Loucy (cell line): ENCODE measurements around the gene LRRC26.

Experiments
- H2AFZ ChIP-seq: fragments of 200-600 bp; sonication (generic); 2 replicates; pipeline ENCODE4 v1.6.0; 2016; ENCODE audit warnings: antibody characterized with exemption, mild to moderate bottlenecking, low read length, moderate library complexity
- H3F3A ChIP-seq: fragments of 200-600 bp; 2 replicates; pipeline ENCODE4 v1.6.0; 2016; ENCODE audit warnings: antibody characterized with exemption, low read depth, mild to moderate bottlenecking
- H3K27me3 ChIP-seq: fragments of 200-600 bp; sonication (generic); 2 replicates; pipeline ENCODE4 v1.6.1; 2014; ENCODE audit warnings: low read length, mild to moderate bottlenecking; ENCODE audit not compliant: insufficient read depth, poor library complexity, severe bottlenecking
- H3K36me3 ChIP-seq: fragments of 200-600 bp; sonication (generic); 2 replicates; pipeline ENCODE4 v1.6.1; 2016; ENCODE audit warnings: low read length; ENCODE audit not compliant: insufficient read depth
- H3K4me1 ChIP-seq: fragments of 200-600 bp; sonication (generic); 2 replicates; pipeline ENCODE4 v1.5.1; 2014; ENCODE audit warnings: low read length, mild to moderate bottlenecking; ENCODE audit not compliant: insufficient read depth, poor library complexity, severe bottlenecking
- H3K4me2 ChIP-seq: fragments of 200-600 bp; sonication (generic); 2 replicates; pipeline ENCODE4 v1.6.0; 2014; ENCODE audit warnings: antibody characterized with exemption, low read length, low read depth, mild to moderate bottlenecking; ENCODE audit not compliant: poor library complexity, severe bottlenecking
- H3K4me3 ChIP-seq: fragments of 200-600 bp; sonication (generic); 2 replicates; pipeline ENCODE4 v1.5.1; 2014; ENCODE audit warnings: low read length, mild to moderate bottlenecking, mixed read lengths; ENCODE audit not compliant: poor library complexity, severe bottlenecking
- H3K79me2 ChIP-seq: fragments of 200-600 bp; sonication (generic); 2 replicates; pipeline ENCODE4 v1.6.1; 2014; ENCODE audit warnings: low read length; ENCODE audit not compliant: insufficient read depth
- H3K9ac ChIP-seq: fragments of 200-600 bp; sonication (generic); 2 replicates; pipeline ENCODE4 v1.6.0; 2014; ENCODE audit warnings: mild to moderate bottlenecking, low read depth, low read length, moderate library complexity; ENCODE audit not compliant: poor library complexity, severe bottlenecking
- H3K9me2 ChIP-seq: fragments of 200-600 bp; sonication (generic); replicated peaks from 2 replicates; pipeline ENCODE4 v1.6.1; 2016; ENCODE audit warnings: low read depth, low read length, mixed read lengths
- H3K9me3 ChIP-seq: fragments of 200-600 bp; sonication (generic); 2 replicates; pipeline ENCODE4 v1.6.1; 2014; ENCODE audit warnings: mild to moderate bottlenecking, antibody characterized with exemption, low read length, low read depth; ENCODE audit not compliant: insufficient read depth
- H4K20me1 ChIP-seq: fragments of 200-600 bp; sonication (generic); 2 replicates; pipeline ENCODE4 v1.6.0; 2014; ENCODE audit warnings: antibody characterized with exemption, low read length, mild to moderate bottlenecking; ENCODE audit not compliant: insufficient read depth, poor library complexity, severe bottlenecking
- EZH2phosphoT487 ChIP-seq: fragments of 200-600 bp; IDR thresholded peaks from 2 replicates; pipeline ENCODE4 v1.6.1; 2018; ENCODE audit warnings: antibody characterized with exemption, mild to moderate bottlenecking, moderate library complexity, borderline replicate concordance
- TF ChIP-seq, protein P1 (sequence below): fragments of 200-600 bp; sonication (generic); conservative IDR thresholded peaks from 2 replicates; pipeline ENCODE4 v1.5.1; 2014; ENCODE audit warnings: mild to moderate bottlenecking, antibody characterized with exemption, low read length

The LRRC26 gene

DNA sequence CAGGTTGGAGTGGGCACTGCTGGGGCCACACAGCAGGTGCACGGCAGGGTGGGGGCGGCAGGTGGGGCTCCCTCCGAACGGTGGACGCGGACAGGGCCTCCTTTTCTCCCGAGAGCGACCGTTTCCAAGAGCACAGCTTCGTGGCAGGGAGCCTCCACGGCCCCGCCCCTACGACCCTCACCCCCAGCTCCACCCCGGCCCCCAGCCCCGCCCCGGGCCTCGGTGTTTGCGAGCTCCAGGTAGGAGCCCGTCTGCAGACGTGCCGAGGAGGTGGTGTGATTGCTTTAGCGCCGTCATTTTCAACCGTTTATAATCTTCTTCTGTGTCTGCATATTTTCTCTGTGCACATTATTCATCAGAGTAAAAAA, 22.1 kb downstream of the LRRC26 start:
- no peaks in the 10 kb centered on the region for H3K4me1 ChIP-seq
- H3K4me3 ChIP-seq, result no peak overlapping the region
- H3K79me2 ChIP-seq, result no peaks in the 10 kb centered on the region
- H3K9ac ChIP-seq, result no peak overlapping the region
- TF ChIP-seq, protein P1, sequence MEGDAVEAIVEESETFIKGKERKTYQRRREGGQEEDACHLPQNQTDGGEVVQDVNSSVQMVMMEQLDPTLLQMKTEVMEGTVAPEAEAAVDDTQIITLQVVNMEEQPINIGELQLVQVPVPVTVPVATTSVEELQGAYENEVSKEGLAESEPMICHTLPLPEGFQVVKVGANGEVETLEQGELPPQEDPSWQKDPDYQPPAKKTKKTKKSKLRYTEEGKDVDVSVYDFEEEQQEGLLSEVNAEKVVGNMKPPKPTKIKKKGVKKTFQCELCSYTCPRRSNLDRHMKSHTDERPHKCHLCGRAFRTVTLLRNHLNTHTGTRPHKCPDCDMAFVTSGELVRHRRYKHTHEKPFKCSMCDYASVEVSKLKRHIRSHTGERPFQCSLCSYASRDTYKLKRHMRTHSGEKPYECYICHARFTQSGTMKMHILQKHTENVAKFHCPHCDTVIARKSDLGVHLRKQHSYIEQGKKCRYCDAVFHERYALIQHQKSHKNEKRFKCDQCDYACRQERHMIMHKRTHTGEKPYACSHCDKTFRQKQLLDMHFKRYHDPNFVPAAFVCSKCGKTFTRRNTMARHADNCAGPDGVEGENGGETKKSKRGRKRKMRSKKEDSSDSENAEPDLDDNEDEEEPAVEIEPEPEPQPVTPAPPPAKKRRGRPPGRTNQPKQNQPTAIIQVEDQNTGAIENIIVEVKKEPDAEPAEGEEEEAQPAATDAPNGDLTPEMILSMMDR, result no peak
- TF ChIP-seq EZH2phosphoT487, result no peak
- no peaks in the 10 kb centered on the region for H3K27me3 ChIP-seq
- H3K9me2 ChIP-seq, result no peaks in the 10 kb centered on the region
- H3F3A ChIP-seq, result 0 out of 2 replicates have a peak, but pooled peaks cover 4% of the 10 kb centered on the region
- no peak overlapping the region for H2AFZ ChIP-seq
- H3K36me3 ChIP-seq, result no peaks in the 10 kb centered on the region
- no peak overlapping the region for H3K4me2 ChIP-seq
- H4K20me1 ChIP-seq, result no peaks in the 10 kb centered on the region
- H3K9me3 ChIP-seq, result no peaks in the 10 kb centered on the region

DNA sequence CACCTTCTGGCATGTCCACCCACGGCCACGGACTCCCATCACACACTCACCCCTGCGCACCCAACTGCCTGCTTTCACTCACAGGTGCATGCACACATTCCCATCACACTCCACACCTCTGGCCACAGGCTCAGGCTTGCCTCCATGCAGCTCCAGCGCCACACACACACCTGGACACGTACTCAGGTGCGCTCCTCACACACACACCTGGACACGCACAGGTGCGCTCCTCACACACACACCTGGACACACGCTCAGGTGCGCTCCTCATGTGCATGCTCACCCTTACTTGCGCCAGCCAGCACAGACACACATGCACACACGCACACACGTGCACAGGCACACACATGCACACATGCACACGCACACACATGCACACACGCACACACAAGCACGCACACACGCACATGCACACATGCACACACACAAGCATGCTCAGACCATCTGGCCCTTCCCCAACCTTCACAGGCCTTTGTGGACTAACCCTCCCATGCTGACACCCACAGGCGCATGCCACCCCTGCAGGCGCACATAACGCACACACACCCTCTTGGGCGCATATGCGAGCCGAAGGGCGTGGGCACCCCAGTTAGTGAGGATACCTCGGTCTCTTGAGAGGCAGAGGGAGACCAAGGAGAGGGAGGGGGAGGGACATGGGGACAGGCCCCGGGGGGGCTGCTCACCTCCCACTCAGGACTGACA, 22.6 kb downstream of the LRRC26 start:
- no peaks in the 10 kb centered on the region for H3K79me2 ChIP-seq
- no peaks in the 10 kb centered on the region for H3K36me3 ChIP-seq
- no peak overlapping the region for H3K4me3 ChIP-seq
- H3K4me2 ChIP-seq, result no peak overlapping the region
- no peaks in the 10 kb centered on the region for H3K9me2 ChIP-seq
- H3K27me3 ChIP-seq, result no peaks in the 10 kb centered on the region
- H4K20me1 ChIP-seq, result no peaks in the 10 kb centered on the region
- no peak overlapping the region for H2AFZ ChIP-seq
- 0 out of 2 replicates have a peak, but pooled peaks cover 4% of the 10 kb centered on the region for H3F3A ChIP-seq
- H3K9ac ChIP-seq, result no peak overlapping the region
- H3K9me3 ChIP-seq, result no peaks in the 10 kb centered on the region
- no peak for TF ChIP-seq EZH2phosphoT487
- TF ChIP-seq, protein P1, result no peak
- H3K4me1 ChIP-seq, result no peaks in the 10 kb centered on the region

DNA sequence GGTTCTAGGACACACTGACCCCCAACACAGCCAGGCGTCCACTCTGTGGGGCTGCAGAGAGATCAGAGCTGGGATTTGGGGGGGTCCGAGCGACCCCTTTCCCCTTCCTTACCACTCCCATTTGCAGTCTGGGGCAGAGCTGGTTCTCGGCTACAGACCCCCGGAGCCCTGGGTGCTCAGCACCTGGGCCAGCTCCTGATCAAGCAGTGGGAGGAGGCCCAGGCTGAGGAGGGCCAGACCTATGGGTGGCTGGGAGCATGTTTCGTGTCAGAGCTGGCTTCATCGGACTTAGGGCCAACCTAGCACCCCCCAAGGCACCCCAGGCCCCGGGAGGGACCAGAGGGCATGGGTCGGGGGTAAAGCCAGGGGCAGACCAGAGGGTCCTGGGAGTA, 23.3 kb downstream of the LRRC26 start:
- Histone ChIP-seq H4K20me1 (no peaks in the 10 kb centered on the region), H3K27me3 (no peaks in the 10 kb centered on the region)

More for the DNA sequence above, 23.3 kb downstream of the LRRC26 start:
- Histone ChIP-seq H3K9ac (no peak overlapping the region), H3K9me3 (no peaks in the 10 kb centered on the region), H3K9me2 (no peaks in the 10 kb centered on the region), H3K36me3 (no peaks in the 10 kb centered on the region), H2AFZ (no peak overlapping the region), H3K4me3 (no peak overlapping the region), H3K4me1 (no peaks in the 10 kb centered on the region), H3K4me2 (no peak overlapping the region), H3F3A (0 out of 2 replicates have a peak, but pooled peaks cover 4% of the 10 kb centered on the region), H3K79me2 (no peaks in the 10 kb centered on the region)
- no peak for TF ChIP-seq EZH2phosphoT487
- TF ChIP-seq, protein P1, result no peak
